GM12878 (cell line): ENCODE results near the gene MDGA2. TPM values are rescaled to one million over a fixed set of nuclear protein-coding genes. Genes with fewer than 3 reads are reported as not detected.
A peak's percentile ranks its signal among the peaks of the same experiment; 100 is the strongest.

Source experiments
- CBX5 ChIP-seq: sonication (generic); IDR thresholded peaks from 2 replicates; pipeline ENCODE4 v1.6.1; 2016; ENCODE audit warnings: low read depth, moderate library complexity, mild to moderate bottlenecking, inconsistent platforms
- CHD4 ChIP-seq: fragments of 200-600 bp; sonication (generic); IDR thresholded peaks from 2 replicates; pipeline ENCODE4 v1.6.1; 2016; ENCODE audit warnings: mild to moderate bottlenecking
- CREM ChIP-seq: IDR thresholded peaks from 2 replicates; pipeline ENCODE4 v1.6.1; 2014; ENCODE audit warnings: antibody characterized with exemption, low read depth
- EED ChIP-seq: sonication (generic); IDR thresholded peaks from 2 replicates; pipeline ENCODE4 v1.6.1; 2016; ENCODE audit warnings: antibody characterized with exemption, low read depth
- ELK1 ChIP-seq: IDR thresholded peaks from 2 replicates; pipeline ENCODE4 v1.6.1; 2012; ENCODE audit warnings: low read depth, low read length, improper control_type of control experiment
- FOS ChIP-seq: IDR thresholded peaks from 3 replicates; pipeline ENCODE4 v1.6.1; 2011; ENCODE audit warnings: borderline replicate concordance; ENCODE audit not compliant: insufficient read length; ENCODE audit errors: extremely low read depth
- IKZF2 ChIP-seq, 2 experiments: fragments of 450-650 bp; IDR thresholded peaks; 2 replicates each; pipeline ENCODE4 v1.6.1; 2017; ENCODE audit warnings: mild to moderate bottlenecking in 2 of 2, moderate library complexity in 2 of 2
- LARP7 ChIP-seq: fragments of 450-650 bp; IDR thresholded peaks from 2 replicates; pipeline ENCODE4 v1.6.1; 2017; ENCODE audit warnings: mild to moderate bottlenecking
- MEF2B ChIP-seq: fragments of 450-650 bp; IDR thresholded peaks from 2 replicates; pipeline ENCODE4 v1.6.1; 2018; ENCODE audit warnings: mild to moderate bottlenecking, moderate library complexity; ENCODE audit not compliant: partially characterized antibody, poor library complexity, severe bottlenecking
- MLLT1 ChIP-seq: fragments of 450-650 bp; IDR thresholded peaks from 2 replicates; pipeline ENCODE4 v1.6.1; 2016; ENCODE audit warnings: mild to moderate bottlenecking
- MTA2 ChIP-seq: fragments of 450-650 bp; IDR thresholded peaks from 2 replicates; pipeline ENCODE4 v1.6.1; 2016; ENCODE audit warnings: low read depth, mild to moderate bottlenecking, moderate library complexity
- NR2F1 ChIP-seq: fragments of 450-650 bp; conservative IDR thresholded peaks from 2 replicates; pipeline ENCODE4 v1.6.1; 2017; ENCODE audit warnings: mild to moderate bottlenecking
- PAX8 ChIP-seq: fragments of 450-650 bp; IDR thresholded peaks from 2 replicates; pipeline ENCODE4 v1.6.1; 2017; ENCODE audit warnings: mild to moderate bottlenecking, moderate library complexity
- RB1 ChIP-seq: fragments of 450-650 bp; formaldehyde crosslinking; IDR thresholded peaks from 2 replicates; pipeline ENCODE4 v1.6.1; 2017; ENCODE audit warnings: mild to moderate bottlenecking, borderline replicate concordance
- SP1 ChIP-seq: IDR thresholded peaks from one replicate; pipeline ENCODE4 v1.6.1; 2011; ENCODE audit warnings: low read depth, low read length
- TCF7 ChIP-seq: IDR thresholded peaks from 2 replicates; pipeline ENCODE4 v1.6.1; 2014; ENCODE audit warnings: antibody characterized with exemption, borderline replicate concordance
- YBX1 ChIP-seq: fragments of 450-650 bp; IDR thresholded peaks from 2 replicates; pipeline ENCODE4 v1.6.1; 2016; ENCODE audit warnings: antibody characterized with exemption
- ZNF384 ChIP-seq: IDR thresholded peaks from 2 replicates; pipeline ENCODE4 v1.6.1; 2012; ENCODE audit warnings: low read depth, mild to moderate bottlenecking, low read length, improper control_type of control experiment, borderline replicate concordance
- ZNF592 ChIP-seq: fragments of 450-650 bp; IDR thresholded peaks from 2 replicates; pipeline ENCODE4 v1.6.1; 2017; ENCODE audit warnings: mild to moderate bottlenecking, moderate library complexity
- polyA plus RNA-seq, 11 experiments: library from polyadenylated mRNA; depleted of rRNA in 4 of 11; unstranded in 6 of 11; stranded (reverse) in 5 of 11; fragments of >200 nt; fragmentation: Nextera tagmentation in 4 of 11; fragmentation: Illumina TruSeq in 1 of 11; extraction: Ambion mirVana in 4 of 11; extraction: Trizol in 1 of 11; gene quantifications; 1 replicate in 1 of 11; 2 replicates in 10 of 11; pipeline versions ENCODE4 v1.2.1 to v1.2.3, GENCODE V29; 2011 to 2016; ENCODE audit warnings: inconsistent platforms in 2 of 11, missing spikeins in 2 of 11, low read depth in 1 of 11
- total RNA-seq, 4 experiments: library from RNA; depleted of rRNA in 3 of 4; stranded (reverse); fragments of >200 nt in 3 of 4; fragmentation: Illumina TruSeq in 1 of 4; extraction: Trizol in 1 of 4; gene quantifications; 2 replicates each; pipeline versions ENCODE4 v1.2.1 to v1.2.3, GENCODE V29; 2013 to 2021
- TF ChIP-seq, protein P1 (sequence below): fragments of 450-650 bp; IDR thresholded peaks from 2 replicates; pipeline ENCODE4 v1.6.1; 2018; ENCODE audit warnings: mild to moderate bottlenecking, low read depth, moderate library complexity; ENCODE audit not compliant: partially characterized antibody
- TF ChIP-seq, protein P2 (sequence below): IDR thresholded peaks from 2 replicates; pipeline ENCODE4 v1.6.1; 2011; ENCODE audit warnings: mild to moderate bottlenecking, low read depth, low read length, moderate library complexity; ENCODE audit not compliant: insufficient replicate concordance

MDGA2 gene
- total and polyA plus RNA-seq, 10 of the 15 experiments (the other 5 are each of a cell fraction or from before 2014, with no cell fraction given) = not detected

- TF ChIP-seq, protein P1, sequence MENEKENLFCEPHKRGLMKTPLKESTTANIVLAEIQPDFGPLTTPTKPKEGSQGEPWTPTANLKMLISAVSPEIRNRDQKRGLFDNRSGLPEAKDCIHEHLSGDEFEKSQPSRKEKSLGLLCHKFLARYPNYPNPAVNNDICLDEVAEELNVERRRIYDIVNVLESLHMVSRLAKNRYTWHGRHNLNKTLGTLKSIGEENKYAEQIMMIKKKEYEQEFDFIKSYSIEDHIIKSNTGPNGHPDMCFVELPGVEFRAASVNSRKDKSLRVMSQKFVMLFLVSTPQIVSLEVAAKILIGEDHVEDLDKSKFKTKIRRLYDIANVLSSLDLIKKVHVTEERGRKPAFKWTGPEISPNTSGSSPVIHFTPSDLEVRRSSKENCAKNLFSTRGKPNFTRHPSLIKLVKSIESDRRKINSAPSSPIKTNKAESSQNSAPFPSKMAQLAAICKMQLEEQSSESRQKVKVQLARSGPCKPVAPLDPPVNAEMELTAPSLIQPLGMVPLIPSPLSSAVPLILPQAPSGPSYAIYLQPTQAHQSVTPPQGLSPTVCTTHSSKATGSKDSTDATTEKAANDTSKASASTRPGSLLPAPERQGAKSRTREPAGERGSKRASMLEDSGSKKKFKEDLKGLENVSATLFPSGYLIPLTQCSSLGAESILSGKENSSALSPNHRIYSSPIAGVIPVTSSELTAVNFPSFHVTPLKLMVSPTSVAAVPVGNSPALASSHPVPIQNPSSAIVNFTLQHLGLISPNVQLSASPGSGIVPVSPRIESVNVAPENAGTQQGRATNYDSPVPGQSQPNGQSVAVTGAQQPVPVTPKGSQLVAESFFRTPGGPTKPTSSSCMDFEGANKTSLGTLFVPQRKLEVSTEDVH = no peak
- TF ChIP-seq, protein P2, sequence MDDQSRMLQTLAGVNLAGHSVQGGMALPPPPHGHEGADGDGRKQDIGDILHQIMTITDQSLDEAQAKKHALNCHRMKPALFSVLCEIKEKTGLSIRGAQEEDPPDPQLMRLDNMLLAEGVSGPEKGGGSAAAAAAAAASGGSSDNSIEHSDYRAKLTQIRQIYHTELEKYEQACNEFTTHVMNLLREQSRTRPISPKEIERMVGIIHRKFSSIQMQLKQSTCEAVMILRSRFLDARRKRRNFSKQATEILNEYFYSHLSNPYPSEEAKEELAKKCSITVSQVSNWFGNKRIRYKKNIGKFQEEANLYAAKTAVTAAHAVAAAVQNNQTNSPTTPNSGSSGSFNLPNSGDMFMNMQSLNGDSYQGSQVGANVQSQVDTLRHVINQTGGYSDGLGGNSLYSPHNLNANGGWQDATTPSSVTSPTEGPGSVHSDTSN = no peak
- TF ChIP-seq RB1 (no peak), ZNF384 (no peak), EED (no peak), TCF7 (peak; percentile 71), MTA2 (peak; percentile 50), FOS (no peak), ZNF592 (no peak), SP1 (no peak), YBX1 (no peak), CREM (no peak), CBX5 (no peak), CHD4 (no peak), NR2F1 (no peak), PAX8 (no peak), ELK1 (no peak), LARP7 (no peak), MLLT1 (no peak), IKZF2 (IDR thresholded peaks at IDR 0.05) (peak; percentile 64 to 80; a peak in 3 of 4 replicates), MEF2B (no peak)
These were observed 79.2 kb downstream of the MDGA2 start (continued) for GRCh38 chr14:47596232-47596631.
